Limb (tissue), 2 donors: Measurements from ENCODE around the gene TRHDE.

ENCODE experiments used
- DNase-seq, 2 donors: peaks; one replicate each; pipeline ENCODE4 v3.0.0-alpha.2; 2016; ENCODE audit errors: extremely low spot score in 2 of 2

Gene TRHDE

DNA sequence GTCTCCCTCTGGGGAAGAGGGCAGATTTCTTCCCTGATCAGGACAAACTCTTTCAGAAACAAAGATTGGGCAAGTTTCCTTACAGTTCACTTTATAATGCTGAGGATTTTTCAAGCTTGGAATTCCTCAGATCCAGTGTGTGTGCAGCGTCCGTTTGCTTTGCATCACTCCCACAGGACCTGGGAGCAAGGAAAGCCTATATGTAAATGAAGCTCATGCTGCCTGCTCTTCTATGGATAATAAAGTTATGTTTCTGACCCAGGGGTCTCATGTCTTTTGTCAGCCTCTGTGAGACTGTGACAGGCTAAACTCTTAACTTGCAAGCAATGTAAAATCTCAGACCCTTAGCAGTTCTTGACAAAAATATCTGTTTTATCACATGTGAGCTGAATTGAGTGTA lies 41.6 kb downstream of the TRHDE start:
- no peak for DNase-seq

DNA sequence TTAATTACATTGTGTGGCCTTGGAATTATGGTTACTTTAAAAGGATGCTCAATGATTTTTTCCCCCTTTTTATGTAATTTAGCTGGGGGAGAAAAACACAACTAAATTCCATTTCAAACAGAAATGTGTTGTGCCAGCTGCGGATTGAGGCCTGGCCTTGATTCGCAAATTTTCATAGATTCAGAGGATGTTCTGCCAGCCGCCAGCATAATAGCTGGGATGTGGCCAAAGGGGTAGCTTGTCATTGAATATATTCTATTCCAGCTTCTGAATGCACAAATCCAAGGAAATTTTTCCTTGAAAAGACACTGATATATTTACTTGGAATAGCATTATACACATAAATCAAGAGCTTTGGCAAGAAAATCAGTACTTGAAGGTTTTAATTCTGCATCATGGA lies 43.7 kb downstream of the TRHDE start:
- no peak for DNase-seq

DNA sequence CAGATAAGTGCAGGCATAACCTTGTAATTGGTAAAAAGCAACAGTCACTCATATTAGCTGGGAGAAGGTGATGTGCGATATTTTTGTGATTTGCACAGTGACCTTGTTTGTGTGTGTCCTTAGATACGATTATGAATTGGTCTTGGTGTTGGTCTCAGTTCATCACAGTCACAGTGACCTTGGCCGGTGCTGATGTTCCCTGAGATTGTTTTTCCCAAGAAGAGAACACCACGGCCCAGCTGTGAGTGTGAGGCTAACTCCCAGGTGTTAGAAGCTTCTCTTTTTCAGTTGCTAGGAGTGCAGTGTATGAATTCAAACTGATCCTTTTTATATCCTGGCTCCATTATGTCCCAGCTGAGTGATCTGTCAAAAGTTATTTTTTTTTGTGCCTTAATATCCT lies 46.2 kb downstream of the TRHDE start:
- no peak for DNase-seq

DNA sequence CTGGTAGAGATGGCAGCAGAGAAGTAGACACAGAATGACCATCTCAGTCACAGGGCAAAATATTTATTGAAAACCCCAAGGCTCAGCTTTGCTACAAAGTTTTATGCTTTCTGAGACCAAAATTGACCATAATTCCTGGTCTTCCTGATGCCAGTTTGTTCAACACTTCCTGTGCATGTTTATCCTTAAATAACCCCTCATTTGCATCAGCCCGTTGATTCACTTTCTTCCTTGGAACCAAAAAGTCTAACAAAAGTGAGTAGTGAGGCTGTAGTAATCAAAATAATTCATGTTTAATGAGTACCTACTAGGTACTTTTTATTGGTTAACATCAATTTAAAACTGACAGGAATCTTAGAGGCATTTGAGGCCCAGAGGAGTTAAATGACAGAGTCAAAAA lies 51.7 kb downstream of the TRHDE start:
- DNase-seq, result no peak

DNA sequence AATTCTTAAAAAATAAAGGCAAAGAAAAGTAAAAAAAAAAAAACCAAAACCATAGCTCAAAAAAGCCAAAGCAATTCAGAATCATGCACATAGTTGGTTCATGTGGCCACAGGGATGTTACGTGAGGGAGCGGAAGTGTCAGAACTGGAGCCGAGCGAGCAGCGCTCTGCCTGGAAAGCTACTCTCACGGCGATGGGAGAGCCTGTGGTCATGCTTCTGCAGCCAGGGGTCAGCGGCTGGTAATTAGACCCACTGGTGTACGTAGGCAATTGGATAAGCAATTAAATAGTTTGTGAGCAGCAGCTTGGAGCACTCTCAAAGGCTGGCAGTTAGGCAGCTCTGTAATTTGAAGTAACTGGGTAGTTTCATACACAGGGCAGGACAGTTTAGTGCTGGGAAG lies 58.1 kb downstream of the TRHDE start:
- peak in 1 of 2 donors; percentile 5 for DNase-seq

DNA sequence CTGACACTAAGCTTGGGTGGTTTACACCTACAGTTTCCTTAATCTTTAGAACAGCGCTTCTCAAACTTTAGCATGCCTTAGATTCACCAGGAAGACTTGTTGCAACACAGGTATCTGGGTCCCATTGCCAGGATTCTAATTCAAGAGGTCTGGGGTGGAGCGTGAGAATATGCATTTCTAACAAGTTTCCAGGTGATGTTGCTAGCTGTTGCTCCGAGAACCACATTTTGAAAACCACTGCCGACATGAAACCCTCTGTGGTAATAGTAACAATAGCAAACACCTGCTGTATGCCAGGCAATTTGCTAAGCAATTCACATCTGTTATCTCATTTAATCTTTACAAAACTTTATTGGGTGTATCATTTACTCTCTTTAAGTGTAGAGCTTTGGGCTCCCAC lies 58.6 kb downstream of the TRHDE start:
- no peak for DNase-seq

DNA sequence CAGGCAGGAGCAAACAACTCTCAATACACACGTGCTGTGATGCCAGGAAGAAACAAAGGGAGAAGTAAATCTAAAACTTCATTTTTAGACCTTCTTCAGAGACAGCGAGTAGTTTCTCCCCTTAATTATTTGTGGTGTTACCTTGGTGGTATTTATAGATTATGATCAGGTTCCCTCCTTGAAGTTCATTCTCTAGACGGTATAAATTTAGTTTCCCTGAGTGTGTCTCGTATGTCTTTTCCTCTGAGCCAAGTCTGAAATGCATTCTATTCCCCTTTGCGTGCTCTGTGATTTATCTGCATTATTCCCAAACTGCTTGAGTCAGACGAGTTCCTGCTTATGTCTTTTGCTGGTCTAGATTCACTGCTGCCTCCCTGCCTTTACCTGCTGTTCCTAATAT lies 65.2 kb downstream of the TRHDE start:
- no peak for DNase-seq

DNA sequence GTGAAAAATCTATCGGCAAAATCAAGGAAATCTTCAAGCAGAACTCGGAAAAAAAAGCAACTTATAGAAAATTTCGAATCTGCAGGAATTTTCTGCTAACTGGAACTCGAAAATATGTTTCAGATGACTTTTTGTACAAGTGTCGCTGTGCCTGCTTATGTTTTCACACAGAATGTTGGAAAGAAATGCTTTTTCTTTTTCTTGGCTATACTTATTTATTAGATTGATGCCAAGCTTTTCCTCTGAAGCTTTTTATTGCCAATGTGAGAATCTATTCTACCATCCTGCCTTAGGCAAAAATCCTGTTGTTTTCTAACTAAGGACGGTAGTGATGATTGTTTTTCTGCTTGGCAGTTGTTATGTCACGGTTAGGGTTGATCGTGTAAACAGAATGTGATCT lies 65.8 kb downstream of the TRHDE start:
- DNase-seq, result no peak

DNA sequence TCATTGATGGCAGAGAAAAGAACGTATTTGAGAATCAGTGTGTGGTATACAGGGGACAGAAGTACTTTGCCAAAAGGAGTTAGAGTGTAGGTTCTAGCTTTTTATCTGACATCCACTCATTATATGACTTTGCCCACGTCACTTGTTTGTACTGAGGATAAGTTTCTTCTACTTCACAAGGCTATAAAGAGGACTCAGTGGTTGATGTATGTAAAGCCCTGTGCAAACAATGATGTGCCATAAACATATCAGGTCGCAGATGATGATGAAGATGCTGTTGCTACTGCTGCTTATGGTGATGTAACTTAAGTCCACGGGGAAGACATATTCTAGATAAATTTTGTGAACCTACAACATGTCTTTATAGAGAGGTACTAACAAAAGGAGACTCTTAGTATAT lies 66.3 kb downstream of the TRHDE start:
- no peak for DNase-seq

DNA sequence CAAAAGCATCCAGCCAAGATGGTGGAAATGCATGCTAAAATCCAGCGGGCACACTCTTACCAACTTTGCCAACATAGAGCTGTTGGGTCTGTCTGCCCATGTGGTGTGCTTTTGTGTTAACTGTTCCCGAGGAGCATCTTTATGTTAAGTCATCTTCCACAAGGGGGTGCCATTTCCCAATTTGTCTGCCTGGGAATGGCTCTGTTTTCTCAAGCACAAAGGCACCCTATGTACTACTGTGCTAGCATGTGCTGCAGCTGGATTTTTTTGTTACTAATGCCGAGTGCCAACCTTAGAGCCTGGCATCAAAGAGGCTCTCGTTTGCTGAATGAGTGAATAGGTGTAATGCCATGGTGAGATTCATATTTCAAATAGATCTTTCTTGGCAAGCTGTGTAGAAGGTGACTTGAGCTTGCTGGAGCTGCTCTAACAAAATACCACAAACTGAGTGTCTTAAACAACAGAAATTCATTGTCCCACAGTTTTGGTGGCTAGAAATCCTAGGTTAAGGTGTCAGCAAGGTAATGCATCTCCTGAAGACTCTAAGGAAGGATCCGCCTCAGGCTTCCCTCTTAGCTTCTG lies 74.3 kb downstream of the TRHDE start:
- DNase-seq, result peak; percentile 71 to 75

DNA sequence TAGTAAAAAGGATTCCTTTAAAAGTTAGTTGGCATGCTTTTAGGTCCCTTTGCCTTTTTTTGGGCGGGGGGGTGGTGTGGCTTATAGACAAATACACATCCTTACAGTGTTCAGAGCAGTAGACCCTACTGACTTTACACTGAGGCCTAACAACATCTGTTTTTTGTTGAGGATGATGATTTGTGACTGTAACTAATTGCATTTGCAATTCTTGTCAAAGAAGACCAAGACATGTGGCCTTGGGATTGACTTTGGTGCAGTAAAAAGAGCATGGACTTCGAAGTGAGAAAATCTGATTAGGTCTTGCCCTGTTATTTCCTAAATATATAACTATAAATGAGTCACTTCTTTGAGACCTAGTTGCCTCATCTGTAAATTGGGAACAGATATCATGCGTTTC lies 77.3 kb downstream of the TRHDE start:
- no peak for DNase-seq

DNA sequence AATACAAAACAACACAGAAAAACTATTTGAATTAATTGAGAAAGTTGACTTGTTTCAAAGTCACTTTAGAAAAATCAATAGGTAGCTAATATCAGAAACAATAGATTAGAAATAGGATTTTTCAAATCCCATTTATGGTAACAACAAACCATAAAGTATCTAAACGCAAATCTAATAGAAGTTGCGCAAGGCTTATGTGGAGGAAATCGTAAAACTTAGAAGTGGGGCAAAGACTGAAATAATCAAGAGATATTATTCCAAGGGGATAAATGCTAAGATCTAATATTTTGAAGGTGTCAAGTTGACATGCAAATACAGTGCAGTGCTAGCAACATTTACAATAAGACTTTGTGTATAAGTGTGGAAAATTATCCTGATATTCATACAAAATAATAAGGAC lies 87.2 kb downstream of the TRHDE start:
- no peak for DNase-seq

DNA sequence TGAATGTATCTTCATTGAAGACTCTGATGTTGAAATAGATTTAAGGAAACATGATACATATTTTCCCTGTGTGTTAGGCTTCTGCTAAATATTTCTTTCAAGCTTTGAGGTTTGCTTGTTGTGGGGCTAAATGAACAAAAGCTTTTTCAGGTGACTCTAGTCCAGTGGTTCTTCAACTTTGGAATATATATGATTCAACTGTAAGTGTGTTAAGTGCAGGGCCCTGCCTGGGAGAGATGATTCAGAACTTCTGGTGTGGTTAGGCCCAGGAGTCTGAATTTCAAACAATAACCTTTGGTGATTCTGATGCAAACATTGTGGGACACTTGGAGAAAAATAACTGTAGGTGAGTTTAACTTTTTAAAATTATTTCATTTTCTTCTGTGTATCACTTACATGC lies 93.0 kb downstream of the TRHDE start:
- no peak for DNase-seq

DNA sequence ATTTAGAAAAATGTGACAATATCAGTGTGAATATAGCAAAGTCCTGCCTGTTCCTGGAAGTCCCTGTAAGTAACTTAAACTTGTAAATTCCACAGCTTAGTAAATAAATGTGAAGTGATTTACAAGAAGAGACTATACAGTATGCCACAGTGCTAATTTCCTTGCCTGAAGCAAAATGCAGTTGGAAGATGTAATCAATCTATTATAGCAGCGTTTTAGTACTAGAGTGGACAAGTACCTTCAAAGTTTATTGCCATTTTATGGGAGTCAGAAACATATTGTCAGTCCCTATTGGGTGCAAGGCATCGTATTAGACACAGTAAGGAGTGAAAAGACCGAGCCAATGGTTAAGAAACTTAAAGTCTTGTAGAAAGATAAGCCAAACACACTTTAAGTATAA lies 94.1 kb downstream of the TRHDE start:
- no peak for DNase-seq

DNA sequence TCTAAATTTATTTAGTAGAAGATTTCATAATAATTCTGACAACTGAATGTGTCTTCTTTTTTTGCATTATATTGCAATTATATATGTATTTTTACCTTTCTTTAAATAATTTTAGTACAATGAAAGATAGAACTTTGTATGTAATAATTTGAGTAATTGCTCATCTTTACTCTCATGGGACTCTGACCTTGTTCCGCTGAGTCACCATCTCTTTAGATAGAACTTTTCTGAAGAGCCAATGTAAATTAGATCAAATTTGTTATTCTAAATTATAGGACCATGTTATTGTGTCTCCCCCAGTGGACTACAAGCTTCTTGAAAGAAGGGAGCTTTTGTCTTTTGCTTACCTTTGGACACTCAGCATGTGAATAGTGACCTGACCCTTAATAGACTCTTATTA lies 96.1 kb downstream of the TRHDE start:
- DNase-seq, result no peak

DNA sequence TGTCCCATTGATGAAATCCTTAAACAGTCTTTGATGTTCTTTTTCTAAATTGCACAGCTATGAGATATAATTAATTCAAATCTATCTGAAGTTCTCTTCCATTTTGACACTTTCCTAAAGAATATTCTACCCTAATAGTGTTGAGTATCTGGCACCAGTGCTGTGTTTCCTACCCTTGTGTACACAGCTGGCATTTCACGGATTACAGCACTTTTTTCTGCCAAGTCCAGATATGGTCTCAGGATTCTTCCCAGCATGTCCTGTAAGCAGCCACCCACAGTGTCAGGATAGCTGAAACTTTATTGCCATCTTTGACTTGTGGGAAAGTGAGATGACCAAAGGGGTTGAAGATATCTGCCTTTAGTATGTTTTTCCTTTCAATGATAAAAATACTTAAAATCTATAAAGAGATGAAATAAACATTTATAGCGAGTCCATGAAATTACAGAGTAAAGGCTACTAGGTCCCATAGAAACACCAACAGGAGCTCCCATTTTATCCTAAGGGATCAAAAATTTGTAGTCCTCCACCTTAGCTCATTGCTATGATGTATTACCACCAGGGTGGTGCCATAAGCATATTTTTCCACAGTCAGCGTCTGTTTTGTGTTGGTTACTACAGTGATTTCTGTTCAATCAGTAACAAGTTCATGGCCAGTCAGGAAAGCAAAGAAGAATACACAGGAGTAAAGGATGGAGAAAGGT lies 96.7 kb downstream of the TRHDE start:
- no peak for DNase-seq

DNA sequence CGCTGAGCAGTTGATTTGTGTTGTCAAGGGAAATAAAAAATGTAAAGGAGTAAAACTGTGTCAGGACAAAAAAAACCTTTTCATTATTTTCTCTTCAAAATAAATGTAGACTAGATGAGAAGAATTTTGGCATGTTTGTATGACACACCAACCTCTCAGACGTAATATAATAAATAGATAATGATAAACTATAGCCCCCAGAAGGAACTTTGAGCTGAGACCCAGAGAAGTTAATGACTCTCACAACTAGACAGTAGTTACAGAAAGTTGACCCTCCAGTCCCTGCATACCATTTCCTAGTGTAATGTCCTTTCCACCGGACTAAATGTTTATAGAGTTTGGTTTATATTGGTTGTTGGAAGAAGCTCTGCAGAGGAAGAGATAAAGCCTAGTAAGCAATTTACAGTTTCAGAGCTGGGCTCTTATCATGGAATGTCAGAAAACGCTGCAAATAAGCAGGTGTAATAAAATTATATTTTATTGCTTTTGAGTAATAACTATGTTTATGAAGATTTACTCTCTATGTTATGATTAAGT lies 97.3 kb downstream of the TRHDE start:
- DNase-seq, result no peak

DNA sequence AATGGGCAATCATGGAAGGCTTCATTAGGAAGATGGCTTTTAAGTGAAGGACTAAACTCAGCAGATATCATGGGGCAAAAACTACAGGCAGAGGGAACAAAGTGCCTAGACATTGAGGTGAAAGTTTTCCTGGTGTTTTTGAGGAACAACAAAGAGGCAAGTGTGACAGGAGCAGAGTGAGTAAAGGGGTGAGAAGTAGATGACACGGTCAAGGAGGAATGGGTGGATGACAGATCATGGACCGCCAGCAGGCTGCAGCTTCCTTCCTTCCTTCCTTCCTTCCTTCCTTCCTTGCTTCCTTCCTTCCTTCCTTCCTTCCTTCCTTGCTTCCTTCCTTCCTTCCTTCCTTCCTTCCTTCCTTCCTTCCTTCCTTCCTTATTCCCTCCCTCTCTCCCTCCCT lies 108.3 kb downstream of the TRHDE start:
- no peak for DNase-seq

DNA sequence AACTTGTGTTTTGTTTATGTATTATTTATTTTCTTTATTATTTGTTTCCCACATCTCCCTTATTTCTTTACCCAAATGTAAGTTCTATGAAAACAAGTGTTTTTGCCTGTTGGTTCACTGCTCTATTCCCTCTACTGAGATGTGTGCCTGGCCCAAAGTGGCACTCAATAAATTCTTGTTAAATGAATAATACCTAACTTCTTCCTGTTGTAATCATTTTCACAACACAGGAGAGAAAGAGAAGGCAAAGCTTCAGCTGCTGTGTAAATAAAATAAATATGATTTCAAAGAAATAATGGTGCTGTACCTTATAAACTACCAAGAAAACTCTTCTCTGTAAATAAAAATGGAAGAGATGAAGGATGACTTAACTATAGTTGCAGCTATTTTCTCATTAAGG lies 116.2 kb downstream of the TRHDE start:
- DNase-seq, result no peak

DNA sequence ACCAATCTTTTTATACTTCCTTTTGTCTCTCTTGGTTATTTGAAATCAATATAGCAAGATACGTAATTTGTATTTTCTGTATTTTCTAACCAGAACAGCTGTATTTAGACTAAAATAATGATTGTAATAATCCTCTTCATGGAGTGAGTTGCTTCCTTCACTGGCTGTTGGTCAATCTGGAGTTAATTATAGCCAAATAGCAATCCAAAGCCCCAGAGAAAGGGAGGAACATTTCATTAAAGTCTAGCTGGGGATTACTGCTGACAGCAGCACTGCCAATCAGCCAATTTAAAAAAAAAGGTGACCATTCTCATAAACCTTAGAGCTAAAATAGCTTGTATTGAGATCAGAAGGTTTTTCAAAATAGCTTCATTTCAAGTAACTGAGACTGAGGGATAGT lies 118.0 kb downstream of the TRHDE start:
- DNase-seq, result no peak

DNA sequence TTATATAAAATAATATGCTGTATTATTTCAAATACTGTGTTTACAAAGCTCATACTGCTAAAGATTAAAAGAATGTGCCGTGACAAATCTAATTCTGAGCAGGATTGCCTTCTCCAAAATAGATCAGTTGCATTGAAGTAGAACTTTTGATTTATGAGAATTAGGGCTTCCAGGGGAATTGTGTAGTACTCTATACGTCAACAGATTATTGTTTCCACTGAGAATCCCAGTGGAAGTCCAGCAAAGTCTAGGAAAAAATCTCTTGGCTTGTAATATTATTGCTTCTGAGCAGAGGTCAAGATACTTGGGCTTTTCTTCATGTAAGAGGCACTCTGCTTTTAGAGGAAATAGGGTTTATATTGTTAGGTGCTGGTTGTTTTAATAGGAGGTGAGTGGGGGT lies 133.9 kb downstream of the TRHDE start:
- DNase-seq, result peak in 1 of 2 donors; percentile 16

DNA sequence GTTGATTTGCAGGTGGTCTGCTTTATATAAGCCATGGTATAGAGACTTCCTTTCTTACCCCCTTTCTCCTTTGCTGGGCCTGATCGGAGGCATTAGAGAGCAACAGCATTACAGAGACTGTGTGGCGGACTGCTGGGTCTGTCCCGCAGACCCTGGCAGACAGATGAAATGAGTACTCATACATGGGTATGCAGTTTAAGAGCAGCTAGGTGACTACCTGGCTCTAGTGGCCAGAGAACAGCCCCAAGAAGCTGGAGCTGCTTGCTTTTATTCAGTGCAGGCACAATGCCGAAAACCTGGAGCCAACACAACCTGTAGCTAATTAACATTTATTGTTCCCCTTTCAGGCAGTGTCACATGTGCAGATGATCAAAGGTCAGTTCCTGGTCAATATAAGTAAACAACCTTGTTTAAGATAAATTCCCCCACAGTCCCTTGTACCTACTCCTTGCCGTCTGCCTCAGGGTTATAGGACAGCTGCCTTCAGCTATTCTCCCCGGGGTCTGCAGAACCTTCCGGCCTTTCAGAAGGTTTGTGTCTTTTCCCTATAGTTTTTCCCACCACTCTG lies 160.0 kb downstream of the TRHDE start:
- no peak for DNase-seq

DNA sequence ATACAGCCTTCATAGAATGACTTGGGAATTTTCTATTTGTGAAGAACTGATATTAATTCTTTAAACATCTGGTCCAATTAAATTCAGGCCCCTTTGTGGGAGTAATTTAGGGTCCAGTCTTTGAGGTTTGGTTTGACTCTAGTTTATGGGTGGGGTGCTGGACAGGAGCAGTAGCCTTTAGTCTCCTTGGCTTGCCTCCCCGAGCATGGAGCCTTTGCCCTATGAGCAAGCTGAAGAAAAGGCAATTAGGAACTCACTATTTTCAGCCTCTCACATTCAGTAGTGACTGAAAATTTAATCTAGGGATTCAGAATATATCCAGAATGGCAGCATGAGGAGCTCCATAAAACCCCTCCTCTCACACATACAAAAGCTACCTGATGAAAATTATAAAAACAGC lies 161.1 kb downstream of the TRHDE start:
- no peak for DNase-seq
